Femur (tissue), 1 donor: Measurements from ENCODE around the gene PAWR.

Experiments
- DNase-seq: peaks from one replicate; pipeline ENCODE4 v3.0.0-alpha.2; 2017

Gene PAWR

GRCh38 chr12:79690638-79691510 lies at the start of gene PAWR:
TSS of gene PAWR (minus strand) at chr12:79690964. CDS start at chr12:79690244, 720 bp downstream.
- DNase-seq, result peak; percentile 71

GRCh38 chr12:79737875-79738718 lies 47.3 kb upstream of the PAWR start:
- DNase-seq, result peak; percentile 18

GRCh38 chr12:79732638-79733037 lies 41.9 kb upstream of the PAWR start:
- no peak for DNase-seq

GRCh38 chr12:79725987-79726386 lies 35.2 kb upstream of the PAWR start:
- no peak for DNase-seq

GRCh38 chr12:79717006-79717405 lies 26.2 kb upstream of the PAWR start:
- no peak for DNase-seq

GRCh38 chr12:79715308-79715707 lies 24.5 kb upstream of the PAWR start:
- no peak for DNase-seq

GRCh38 chr12:79710707-79711483 lies 20.1 kb upstream of the PAWR start:
- DNase-seq, result no peak

- no peak for DNase-seq
Observed at GRCh38 chr12:79707830-79708229, 17.1 kb upstream of the PAWR start.

- DNase-seq, result no peak
Observed at GRCh38 chr12:79706676-79707075, 15.9 kb upstream of the PAWR start.

- DNase-seq, result no peak
Observed at GRCh38 chr12:79706156-79706555, 15.4 kb upstream of the PAWR start.

- DNase-seq, result no peak
Observed at GRCh38 chr12:79698966-79699365, 8.2 kb upstream of the PAWR start.

GRCh38 chr12:79696416-79696815 lies 5.7 kb upstream of the PAWR start:
- DNase-seq, result no peak

GRCh38 chr12:79692860-79693577 lies 2.3 kb upstream of the PAWR start:
- no peak for DNase-seq

- DNase-seq, result no peak
Observed at GRCh38 chr12:79691511-79692248, 916 bp upstream of the PAWR start.

GRCh38 chr12:79690142-79690637 lies 574 bp downstream of the PAWR start:
- DNase-seq, result peak; percentile 48

GRCh38 chr12:79689477-79690141 lies 1.2 kb downstream of the PAWR start:
- peak; percentile 47 for DNase-seq

- DNase-seq, result no peak
Observed at GRCh38 chr12:79689061-79689476, 1.7 kb downstream of the PAWR start.

- DNase-seq, result no peak
Observed at GRCh38 chr12:79688376-79689060, 2.2 kb downstream of the PAWR start.

GRCh38 chr12:79687711-79688260 lies 3.0 kb downstream of the PAWR start:
- no peak for DNase-seq

- DNase-seq, result no peak
Observed at GRCh38 chr12:79686171-79686570, 4.6 kb downstream of the PAWR start.
